ENCODE measurements around the gene TLE4.
"Not testable (repeated sequence)": the region's sequence is repeated elsewhere in the genome, so short reads cannot be mapped to it uniquely, and the experiment has no call there.

TLE4 gene

DNA sequence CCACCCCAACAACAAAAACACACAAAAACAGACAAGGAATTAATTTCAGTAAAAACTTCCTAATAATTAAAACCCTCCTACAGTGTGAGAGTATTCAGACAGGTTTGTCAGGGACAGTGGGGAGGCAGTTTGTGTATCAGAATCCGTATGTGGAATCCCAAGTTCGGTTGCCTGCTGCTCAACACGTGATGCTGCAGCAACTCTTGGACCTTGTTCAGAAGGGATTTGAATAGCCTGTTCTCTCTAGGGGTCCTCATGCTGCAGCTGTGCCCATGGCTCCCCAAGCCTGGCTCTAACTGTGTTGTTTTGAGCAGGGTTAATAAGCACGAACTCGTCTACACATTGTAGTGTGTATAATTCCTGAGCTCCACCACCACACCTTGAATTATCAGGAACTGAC lies 28.7 kb downstream of the TLE4 start:
- in situ Hi-C loops (cut with HindIII; ENCODE audit: low pct_ligation_motif_present, low sequenced_read_pairs): no loop called here
- no peaks in the 10 kb centered on the region for H3K36me3 ChIP-seq (replicated peaks)
- no peaks in the 10 kb centered on the region for H3K27me3 ChIP-seq (replicated peaks)
- H3K4me3 ChIP-seq (ENCODE audit: low read depth, low read length): no peak overlapping the region
- DNase-seq: no peak
- H3K27ac ChIP-seq: no peak overlapping the region
- TF ChIP-seq, protein P1, sequence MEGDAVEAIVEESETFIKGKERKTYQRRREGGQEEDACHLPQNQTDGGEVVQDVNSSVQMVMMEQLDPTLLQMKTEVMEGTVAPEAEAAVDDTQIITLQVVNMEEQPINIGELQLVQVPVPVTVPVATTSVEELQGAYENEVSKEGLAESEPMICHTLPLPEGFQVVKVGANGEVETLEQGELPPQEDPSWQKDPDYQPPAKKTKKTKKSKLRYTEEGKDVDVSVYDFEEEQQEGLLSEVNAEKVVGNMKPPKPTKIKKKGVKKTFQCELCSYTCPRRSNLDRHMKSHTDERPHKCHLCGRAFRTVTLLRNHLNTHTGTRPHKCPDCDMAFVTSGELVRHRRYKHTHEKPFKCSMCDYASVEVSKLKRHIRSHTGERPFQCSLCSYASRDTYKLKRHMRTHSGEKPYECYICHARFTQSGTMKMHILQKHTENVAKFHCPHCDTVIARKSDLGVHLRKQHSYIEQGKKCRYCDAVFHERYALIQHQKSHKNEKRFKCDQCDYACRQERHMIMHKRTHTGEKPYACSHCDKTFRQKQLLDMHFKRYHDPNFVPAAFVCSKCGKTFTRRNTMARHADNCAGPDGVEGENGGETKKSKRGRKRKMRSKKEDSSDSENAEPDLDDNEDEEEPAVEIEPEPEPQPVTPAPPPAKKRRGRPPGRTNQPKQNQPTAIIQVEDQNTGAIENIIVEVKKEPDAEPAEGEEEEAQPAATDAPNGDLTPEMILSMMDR (IDR thresholded peaks at IDR 0.05; ENCODE audit: low read depth, low read length, missing control alignments): no peak

GRCh38 chr9:79603222-79603920 lies 31.6 kb downstream of the TLE4 start:
- no peaks in the 10 kb centered on the region for H3K36me3 ChIP-seq (replicated peaks)
- in situ Hi-C loops (cut with HindIII; ENCODE audit: low pct_ligation_motif_present, low sequenced_read_pairs): no loop called here
- H3K27me3 ChIP-seq (replicated peaks): no peaks in the 10 kb centered on the region
- no peak for DNase-seq
- no peak overlapping the region for H3K4me3 ChIP-seq (ENCODE audit: low read depth, low read length)
- TF ChIP-seq, protein P1 (IDR thresholded peaks at IDR 0.05; ENCODE audit: low read depth, low read length, missing control alignments): peak; percentile 24
- H3K27ac ChIP-seq: no peak overlapping the region

DNA sequence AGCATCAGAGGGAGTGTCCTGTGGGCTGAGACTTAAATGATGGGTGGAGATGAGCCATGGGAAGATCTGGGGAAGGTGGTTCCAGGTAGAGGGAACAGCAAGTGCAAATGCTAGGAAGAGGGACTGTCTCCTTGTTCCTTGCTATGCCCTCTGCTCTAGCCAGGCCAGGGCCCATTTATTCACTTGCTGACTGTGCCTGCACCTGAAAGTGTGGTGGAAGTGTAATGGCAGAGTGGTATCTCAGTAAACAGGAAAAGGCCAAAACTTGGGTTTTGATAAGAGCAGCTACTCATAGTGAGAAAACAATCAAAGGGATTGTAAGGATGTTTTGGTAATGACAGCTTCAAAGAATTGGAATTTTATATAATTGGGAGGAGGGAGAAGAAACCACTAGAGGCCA lies 32.4 kb downstream of the TLE4 start:
- TF ChIP-seq, protein P1 (IDR thresholded peaks at IDR 0.05; ENCODE audit: low read depth, low read length, missing control alignments): no peak
- no peak for DNase-seq
- H3K4me3 ChIP-seq (ENCODE audit: low read depth, low read length): no peak overlapping the region
- no peaks in the 10 kb centered on the region for H3K27me3 ChIP-seq (replicated peaks)
- in situ Hi-C loops (cut with HindIII; ENCODE audit: low pct_ligation_motif_present, low sequenced_read_pairs): no loop called here
- H3K36me3 ChIP-seq (replicated peaks): no peaks in the 10 kb centered on the region
- no peak overlapping the region for H3K27ac ChIP-seq

- no peaks in the 10 kb centered on the region for H3K27me3 ChIP-seq (replicated peaks)
- DNase-seq: no peak
Observed at GRCh38 chr9:79604921-79605562, 33.3 kb downstream of the TLE4 start.

GRCh38 chr9:79606529-79606928 lies 34.8 kb downstream of the TLE4 start:
- H3K27ac ChIP-seq; H3K36me3 ChIP-seq (replicated peaks); H3K4me3 ChIP-seq (ENCODE audit: low read depth, low read length); H3K27me3 ChIP-seq (replicated peaks); DNase-seq; in situ Hi-C loops (cut with HindIII; ENCODE audit: low pct_ligation_motif_present, low sequenced_read_pairs): not testable (repeated sequence)

More at GRCh38 chr9:79604921-79605562, 33.3 kb downstream of the TLE4 start:
- TF ChIP-seq, protein P1 (IDR thresholded peaks at IDR 0.05; ENCODE audit: low read depth, low read length, missing control alignments): no peak
- H3K27ac ChIP-seq: no peak overlapping the region
- no peaks in the 10 kb centered on the region for H3K36me3 ChIP-seq (replicated peaks)
- H3K4me3 ChIP-seq (ENCODE audit: low read depth, low read length): no peak overlapping the region
- in situ Hi-C loops (cut with HindIII; ENCODE audit: low pct_ligation_motif_present, low sequenced_read_pairs): no loop called here

DNA sequence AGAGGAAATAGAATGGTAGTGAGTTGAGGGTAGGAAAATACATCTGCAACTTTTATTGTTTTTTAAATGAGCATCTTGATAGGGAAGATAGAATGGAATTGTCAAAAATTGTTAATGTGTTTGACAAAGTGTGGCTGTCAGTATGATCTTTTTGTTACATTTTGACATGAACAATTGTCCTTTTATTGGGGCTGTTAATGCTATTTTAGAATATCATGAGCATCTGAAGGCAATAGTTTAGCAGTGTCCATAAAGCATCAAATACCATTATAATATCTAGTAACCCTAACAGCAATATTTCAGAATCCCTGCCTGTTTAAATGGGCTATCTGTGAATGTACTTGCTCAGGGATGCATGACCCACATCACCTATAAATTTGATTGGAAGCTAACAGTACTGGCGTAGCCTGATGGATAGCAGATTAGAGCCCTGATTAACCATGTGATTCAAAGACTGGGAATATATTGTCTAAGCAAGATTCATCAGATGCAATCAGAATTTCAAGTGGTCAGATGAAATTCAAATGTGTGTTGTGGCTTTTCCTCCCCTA lies 37.8 kb downstream of the TLE4 start:
- Histone ChIP-seq H3K36me3 (replicated peaks) (no peaks in the 10 kb centered on the region), H3K27me3 (replicated peaks) (no peaks in the 10 kb centered on the region), H3K4me3 (ENCODE audit: low read depth, low read length) (no peak overlapping the region), H3K27ac (no peak overlapping the region)
- TF ChIP-seq, protein P1 (IDR thresholded peaks at IDR 0.05; ENCODE audit: low read depth, low read length, missing control alignments): no peak
- DNase-seq: no peak
- in situ Hi-C loops (cut with HindIII; ENCODE audit: low pct_ligation_motif_present, low sequenced_read_pairs): no loop called here
